ENCODE measurements around the gene OTUD6A. TPM values are rescaled to one million over a fixed set of nuclear protein-coding genes. Genes with fewer than 3 reads are reported as not detected.

The OTUD6A gene
- total RNA-seq, 4 donors from 2014 or later = not detected

GRCh38 chrX:70054391-70054790, 7.9 kb upstream of the OTUD6A start:
- Histone ChIP-seq H3K9me3 (no peaks in the 10 kb centered on the region), H3K27me3 (no peaks in the 10 kb centered on the region), H3K27ac (no peak overlapping the region), H3K4me1 (no peaks in the 10 kb centered on the region), H3K4me3 (no peak overlapping the region), H3K36me3 (no peaks in the 10 kb centered on the region)
- no peak for DNase-seq
- in situ Hi-C loops (cut with MboI; ENCODE audit: low pct_ligation_motif_present in 1 of 4, low pct_unique_long_range_greater_than_20kb in 1 of 4, low sequenced_read_pairs in 3 of 4) (no loop called here), intact Hi-C loops (cut with DNase I; ENCODE audit: low total_unique reads) (no loop called here)
- 73% methylated on average over 5 of the region's 5 CpGs; no CpG with 5 or more reads in 1 of the 2 donors for WGBS, 2 donors (ENCODE audit: low coverage in 1 of 2)
- no peak for TF ChIP-seq CTCF (IDR thresholded peaks at IDR 0.05)

GRCh38 chrX:70062961-70063550, 799 bp downstream of the OTUD6A start:
- no peaks in the 10 kb centered on the region for H3K4me1 ChIP-seq
- in situ Hi-C loops (cut with MboI; ENCODE audit: low pct_ligation_motif_present in 1 of 4, low pct_unique_long_range_greater_than_20kb in 1 of 4, low sequenced_read_pairs in 3 of 4) (no loop called here), intact Hi-C loops (cut with DNase I; ENCODE audit: low total_unique reads) (no loop called here)
- DNase-seq = no peak
- no peak for TF ChIP-seq POLR2A (IDR thresholded peaks at IDR 0.05)
- no peak for TF ChIP-seq EP300 (IDR thresholded peaks at IDR 0.05; ENCODE audit: low read depth)
- no peak for TF ChIP-seq POLR2AphosphoS5 (IDR thresholded peaks at IDR 0.05)
- no peak for TF ChIP-seq CTCF (IDR thresholded peaks at IDR 0.05)
- H3K9me3 ChIP-seq = no peaks in the 10 kb centered on the region
- no peak overlapping the region for H3K27ac ChIP-seq
- no peak overlapping the region for H3K4me3 ChIP-seq
- H3K36me3 ChIP-seq = no peaks in the 10 kb centered on the region
- H3K27me3 ChIP-seq = no peaks in the 10 kb centered on the region
- WGBS, 2 donors (ENCODE audit: low coverage in 1 of 2) = 90% methylated on average over 50 of the region's 52 CpGs; no CpG with 5 or more reads in 1 of the 2 donors

DNA sequence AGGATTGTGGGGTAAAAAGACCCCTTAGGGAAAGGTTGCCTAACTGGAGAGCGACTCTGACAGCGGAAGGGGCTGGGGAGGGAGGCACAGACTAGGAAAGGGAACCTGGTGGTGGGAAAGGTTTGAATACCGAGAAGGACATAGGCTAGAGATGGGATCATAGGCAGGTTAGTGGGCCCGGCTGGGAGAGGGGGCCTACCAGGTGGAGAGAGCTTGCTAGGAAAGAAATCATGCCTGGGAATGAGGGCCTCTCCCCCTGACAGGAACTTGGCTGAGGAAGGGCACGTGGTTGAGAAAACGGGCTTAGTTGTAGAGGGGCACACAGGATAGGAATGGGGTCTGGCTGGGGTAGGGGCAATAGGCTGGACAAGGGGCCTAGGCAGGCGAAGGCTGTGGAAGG, 4.4 kb downstream of the OTUD6A start:
- intact Hi-C loops (cut with DNase I; ENCODE audit: low total_unique reads) = no loop called here
- no peaks in the 10 kb centered on the region for H3K9me3 ChIP-seq
- in situ Hi-C loops (cut with MboI; ENCODE audit: low pct_ligation_motif_present in 1 of 4, low pct_unique_long_range_greater_than_20kb in 1 of 4, low sequenced_read_pairs in 3 of 4) = no loop called here
- H3K36me3 ChIP-seq = no peaks in the 10 kb centered on the region
- no peak for DNase-seq
- no peak overlapping the region for H3K4me3 ChIP-seq
- WGBS, 2 donors (ENCODE audit: low coverage in 1 of 2) = 72 to 81% methylated on average over 2 to 7 of the region's 7 CpGs
- H3K4me1 ChIP-seq = no peaks in the 10 kb centered on the region
- H3K27me3 ChIP-seq = no peaks in the 10 kb centered on the region
- no peak overlapping the region for H3K27ac ChIP-seq
- TF ChIP-seq EP300 (IDR thresholded peaks at IDR 0.05; ENCODE audit: low read depth) = no peak
- TF ChIP-seq POLR2A (IDR thresholded peaks at IDR 0.05) = no peak
- no peak for TF ChIP-seq POLR2AphosphoS5 (IDR thresholded peaks at IDR 0.05)
- no peak for TF ChIP-seq CTCF (IDR thresholded peaks at IDR 0.05)

DNA sequence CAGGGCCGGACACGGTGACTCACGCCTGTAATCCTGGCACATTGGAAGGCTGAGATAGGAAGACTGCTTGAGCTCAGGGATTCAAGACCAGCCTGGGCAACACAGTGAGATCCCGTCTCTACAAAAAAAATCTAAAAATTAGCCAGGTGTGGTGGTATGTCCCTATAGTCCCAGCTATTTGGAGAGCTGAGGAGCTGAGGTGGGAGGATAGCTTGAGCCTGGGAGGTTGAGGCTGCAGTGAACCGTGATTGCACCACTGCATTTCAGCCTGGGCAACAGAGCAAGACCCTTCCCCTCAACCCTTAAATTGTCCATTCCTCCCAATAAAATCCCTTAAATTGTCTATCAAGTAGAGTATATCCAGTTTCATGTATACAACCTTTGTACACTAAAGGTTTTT, 17.0 kb downstream of the OTUD6A start:
- Histone ChIP-seq H3K4me3 (no peak overlapping the region), H3K36me3 (no peaks in the 10 kb centered on the region), H3K27ac (no peak overlapping the region), H3K27me3 (no peaks in the 10 kb centered on the region), H3K4me1 (no peaks in the 10 kb centered on the region), H3K9me3 (no peaks in the 10 kb centered on the region)
- in situ Hi-C loops (cut with MboI; ENCODE audit: low pct_ligation_motif_present in 1 of 4, low pct_unique_long_range_greater_than_20kb in 1 of 4, low sequenced_read_pairs in 3 of 4) (loop anchor here in 1 of 4 donors (25.0 kb wide), 1 partner anchor 592 kb away; no protein-coding TSS in a partner anchor), intact Hi-C loops (cut with DNase I; ENCODE audit: low total_unique reads) (loop anchor here (5.0 kb wide), 1 partner anchor 1102 kb away; no protein-coding TSS in a partner anchor)
- 86 to 100% methylated on average over 1 to 5 of the region's 5 CpGs for WGBS, 2 donors (ENCODE audit: low coverage in 1 of 2)
- no peak for DNase-seq
- TF ChIP-seq POLR2AphosphoS5 (IDR thresholded peaks at IDR 0.05) = no peak
- no peak for TF ChIP-seq POLR2A (IDR thresholded peaks at IDR 0.05)
- no peak for TF ChIP-seq EP300 (IDR thresholded peaks at IDR 0.05; ENCODE audit: low read depth)
- TF ChIP-seq CTCF (IDR thresholded peaks at IDR 0.05) = no peak

All from transverse colon (tissue), 4 donors.